K562 (cell line): ENCODE data around the gene POP7. TPM values are rescaled to one million over a fixed set of nuclear protein-coding genes. Genes with fewer than 3 reads are reported as not detected.

Experiments used
- ARHGAP35 ChIP-seq: fragments of 450-650 bp; IDR thresholded peaks from 2 replicates; pipeline ENCODE4 v1.6.1; 2018; ENCODE audit not compliant: partially characterized antibody
- BCOR ChIP-seq: fragments of 450-650 bp; IDR thresholded peaks from 2 replicates; pipeline ENCODE4 v1.6.1; 2016
- BRF2 ChIP-seq: IDR thresholded peaks from 3 replicates; pipeline ENCODE4 v1.6.1; 2011; ENCODE audit warnings: borderline replicate concordance, mild to moderate bottlenecking; ENCODE audit not compliant: insufficient read length, insufficient read depth
- CXXC5 ChIP-seq: fragments of 250-450 bp; sonication (Bioruptor Pico); IDR thresholded peaks from 2 replicates; pipeline ENCODE4 v1.8.0; 2022; ENCODE audit warnings: inconsistent platforms, mild to moderate bottlenecking, moderate library complexity
- DPF2 ChIP-seq: fragments of 450-650 bp; IDR thresholded peaks from 2 replicates; pipeline ENCODE4 v1.6.1; 2016
- EGR1 ChIP-seq: fragments of 450-650 bp; conservative IDR thresholded peaks from 2 replicates; pipeline ENCODE4 v1.6.1; 2017; ENCODE audit warnings: mild to moderate bottlenecking
- ELF1 ChIP-seq: fragments of 200-800 bp; sonication (Bioruptor generic); IDR thresholded peaks from 2 replicates; pipeline ENCODE4 v1.6.1; 2016; ENCODE audit warnings: missing genetic modification characterization, missing compliant biosample characterization
- GATA2 ChIP-seq: sonication (generic); formaldehyde crosslinking; IDR thresholded peaks from 2 replicates; pipeline ENCODE4 v1.4.0; 2020; ENCODE audit warnings: mild to moderate bottlenecking, missing genetic modification reagents
- HES1 ChIP-seq: fragments of 450-650 bp; IDR thresholded peaks from 2 replicates; pipeline ENCODE4 v1.6.1; 2016; ENCODE audit warnings: low read depth, mild to moderate bottlenecking, moderate library complexity
- KDM5B ChIP-seq: fragments of 200-600 bp; sonication (generic); IDR thresholded peaks from 2 replicates; pipeline ENCODE4 v1.6.1; 2012; ENCODE audit warnings: low read depth, mild to moderate bottlenecking, moderate library complexity, low read length, control low read depth, inconsistent platforms; ENCODE audit not compliant: insufficient replicate concordance
- KHSRP ChIP-seq: fragments of 450-650 bp; IDR thresholded peaks from 2 replicates; pipeline ENCODE4 v1.6.1; 2017
- MCM7 ChIP-seq, 2 experiments: fragments of 450-650 bp; IDR thresholded peaks; 2 replicates each; pipeline ENCODE4 v1.6.1; 2016 to 2018
- NR2C1 ChIP-seq, 2 experiments: fragments of 450-650 bp; IDR thresholded peaks; 2 replicates each; pipeline ENCODE4 v1.6.1; 2017; ENCODE audit warnings: mild to moderate bottlenecking in 2 of 2, antibody characterized with exemption in 1 of 2, inconsistent platforms in 1 of 2, missing compliant biosample characterization in 1 of 2, missing genetic modification characterization in 1 of 2
- PHF20 ChIP-seq: fragments of 450-650 bp; IDR thresholded peaks from 2 replicates; pipeline ENCODE4 v1.6.1; 2018; ENCODE audit not compliant: partially characterized antibody
- POLR2B ChIP-seq: fragments of 450-650 bp; IDR thresholded peaks from 2 replicates; pipeline ENCODE4 v1.6.1; 2018; ENCODE audit warnings: low read depth; ENCODE audit not compliant: partially characterized antibody
- RNF219 ChIP-seq: fragments of 250-450 bp; sonication (Bioruptor Pico); IDR thresholded peaks from 2 replicates; pipeline ENCODE4 v1.5.0; 2022; ENCODE audit warnings: mild to moderate bottlenecking
- TOE1 ChIP-seq, 2 experiments: fragments of 450-650 bp in 1 of 2; sonication (generic) in 1 of 2; formaldehyde crosslinking in 1 of 2; IDR thresholded peaks; 2 replicates each; pipeline versions ENCODE4 v1.7.1 to v1.8.0; 2016 to 2022; ENCODE audit warnings: borderline replicate concordance in 2 of 2, mild to moderate bottlenecking in 2 of 2, antibody characterized with exemption in 1 of 2, inconsistent platforms in 1 of 2, low read depth in 1 of 2, missing genetic modification reagents in 1 of 2, moderate library complexity in 1 of 2
- ZBTB2 ChIP-seq: fragments of 450-650 bp; IDR thresholded peaks from 2 replicates; pipeline ENCODE4 v1.6.1; 2016; ENCODE audit warnings: antibody characterized with exemption
- ZNF146 ChIP-seq: IDR thresholded peaks from one replicate; pipeline ENCODE4 v1.6.1; 2018; ENCODE audit warnings: missing compliant biosample characterization; ENCODE audit not compliant: unreplicated experiment
- ZNF174 ChIP-seq: fragments of 250-450 bp; sonication (Bioruptor Pico); IDR thresholded peaks from 2 replicates; pipeline ENCODE4 v1.4.0; 2020; ENCODE audit warnings: mild to moderate bottlenecking
- ZNF512 ChIP-seq: IDR thresholded peaks from 2 replicates; pipeline ENCODE4 v1.6.1; 2016; ENCODE audit warnings: missing genetic modification characterization, missing compliant biosample characterization
- ZNF76 ChIP-seq: fragments of 250-450 bp; sonication (Bioruptor Pico); IDR thresholded peaks from 2 replicates; pipeline ENCODE4 v1.4.0; 2020; ENCODE audit warnings: mild to moderate bottlenecking, moderate library complexity, borderline replicate concordance
- polyA plus RNA-seq, 8 experiments: library from polyadenylated mRNA; depleted of rRNA in 4 of 8; stranded (reverse) in 5 of 8; unstranded in 3 of 8; fragments of >200 nt; fragmentation: Nextera tagmentation in 2 of 8; fragmentation: Illumina TruSeq in 1 of 8; extraction: Ambion mirVana in 2 of 8; extraction: Trizol in 1 of 8; gene quantifications; 2 replicates each; pipeline versions ENCODE4 v1.2.1 to v1.2.3, GENCODE V29; 2011 to 2014; ENCODE audit warnings: inconsistent platforms in 1 of 8, missing spikeins in 1 of 8
- total RNA-seq, 7 experiments: library from RNA; depleted of rRNA in 6 of 7; stranded (reverse); fragments of >200 nt in 6 of 7; fragmentation: Illumina TruSeq in 2 of 7; extraction: Trizol in 2 of 7; gene quantifications; 2 replicates each; pipeline versions ENCODE4 v1.2.1 to v1.2.3, GENCODE V29; 2011 to 2021; ENCODE audit warnings: low replicate concordance in 1 of 7

The POP7 gene
- total and polyA plus RNA-seq, 9 of the 15 experiments (the other 6 are each of a cell fraction or from before 2014, with no cell fraction given), result 11.5 to 163 (median 68.9) TPM

GRCh38 chr7:100694098-100694745 is 11.7 kb upstream of the POP7 start, which contains the start of gene GIGYF1 (continued):
- TF ChIP-seq ZBTB2 (no peak), GATA2 (CRISPR knock-in tag) (no peak), ZNF76 (CRISPR knock-in tag) (no peak), CXXC5 (CRISPR knock-in tag) (peak; percentile 83), EGR1 (peak; percentile 34; the same call in 1 of the 2 replicates), NR2C1 (IDR thresholded peaks at IDR 0.05) (no peak), NR2C1 (tag; IDR thresholded peaks at IDR 0.05) (no peak), KHSRP (no peak), ZNF512 (no peak), TOE1 (IDR thresholded peaks at IDR 0.05; ENCODE audit: borderline replicate concordance) (peak; percentile 92), TOE1 (CRISPR knock-in tag; IDR thresholded peaks at IDR 0.05; ENCODE audit: borderline replicate concordance, low read depth) (no peak), ZNF146 (CRISPR knock-in tag) (no peak), KDM5B (peak; percentile 6), PHF20 (peak; percentile 66), RNF219 (CRISPR knock-in tag) (no peak), ARHGAP35 (no peak), BRF2 (no peak), ELF1 (tag) (no peak), ZNF174 (no peak), MCM7 (IDR thresholded peaks at IDR 0.05) (no peak), POLR2B (no peak), HES1 (no peak), DPF2 (0 out of 2 replicates have a peak, but pooled peaks have one; percentile 34), BCOR (peak; percentile 70)
